HepG2 (cell line): ENCODE results near the gene C11orf91. TPM values are rescaled to one million over a fixed set of nuclear protein-coding genes. Genes with fewer than 3 reads are reported as not detected.

Experiments used
- ATAC-seq: fragments of 200-7000 bp; cut with Tn5 transposase; 3 replicates; pipeline ENCODE4 v1.9.1; 2020; ENCODE audit warnings: mild to moderate bottlenecking, moderate library complexity
- BruUV-seq: library from RNA; stranded (reverse); fragments of 400-500 nt; replicated peaks from 2 replicates; lab custom pipeline; 2021; lab: Mats Ljungman, UMichigan
- CTCF ChIA-PET: fragments of 300-600 bp; formaldehyde crosslinking; extraction: SDS; loops from one replicate; lab custom pipeline; 2021; ENCODE audit warnings: low total read pairs, inconsistent platforms, low intra/inter-chr PET ratio; lab: Yijun Ruan, JAX
- POLR2A ChIA-PET: fragments of 350-600 bp; sonication (Branson Sonifier 250); formaldehyde crosslinking; loops from one replicate; lab custom pipeline; 2020; ENCODE audit warnings: antibody characterized with exemption, inconsistent platforms; lab: Yijun Ruan, JAX
- DNase-seq: peaks from one replicate; pipeline ENCODE4 v3.0.0-alpha.2; 2015; ENCODE audit warnings: low spot score
- FAIRE-seq: peaks from 3 replicates; lab custom pipeline; 2011; peaks lifted over from hg19 to GRCh38; lab: Jason Lieb, UNC
- H2AFZ ChIP-seq: one replicate; pipeline ENCODE4 v1.6.1; 2011; ENCODE audit warnings: low read length, inconsistent platforms
- H3K27ac ChIP-seq: fragments of 300-600 bp; 3 replicates; pipeline ENCODE4 v1.8.0; 2011; ENCODE audit warnings: mixed run types, mild to moderate bottlenecking, mixed read lengths, low read length, inconsistent platforms; ENCODE audit not compliant: insufficient read depth; ENCODE audit errors: extremely low read length
- H3K27me3 ChIP-seq, 2 experiments: fragments of 200-600 bp in 1 of 2; 2 replicates in 1 of 2; 3 replicates in 1 of 2; pipeline versions ENCODE4 v1.6.0 to v1.8.0; 2011; ENCODE audit warnings: low read length in 2 of 2, mild to moderate bottlenecking in 2 of 2, moderate library complexity in 2 of 2, inconsistent platforms in 1 of 2; ENCODE audit not compliant: insufficient read depth in 2 of 2, control insufficient read depth in 1 of 2
- H3K36me3 ChIP-seq, 2 experiments: fragments of 200-600 bp in 1 of 2; replicated peaks in 1 of 2; 2 replicates in 1 of 2; 3 replicates in 1 of 2; pipeline versions ENCODE4 v1.5.1 to v1.8.0; 2011; ENCODE audit warnings: low read length in 2 of 2, inconsistent platforms in 1 of 2; ENCODE audit not compliant: insufficient read depth in 2 of 2, control insufficient read depth in 1 of 2
- H3K4me1 ChIP-seq: 2 replicates; pipeline ENCODE4 v1.5.1; 2012; ENCODE audit warnings: low read length, inconsistent platforms; ENCODE audit not compliant: insufficient read depth
- H3K4me2 ChIP-seq: 2 replicates; pipeline ENCODE4 v1.6.0; 2011; ENCODE audit warnings: low read depth, low read length, inconsistent platforms
- H3K4me3 ChIP-seq, 3 experiments: fragments of 200-600 bp in 1 of 3; sonication (generic), shearing (Covaris generic) in 1 of 3; replicated peaks in 1 of 3; 2 replicates each; pipeline ENCODE4 v1.5.1; 2011 to 2016; ENCODE audit warnings: low read length in 3 of 3, inconsistent platforms in 2 of 3, low read depth in 2 of 3, mild to moderate bottlenecking in 2 of 3, control low read depth in 1 of 3, mixed read lengths in 1 of 3; ENCODE audit not compliant: insufficient read depth in 1 of 3
- H3K79me2 ChIP-seq: one replicate; pipeline ENCODE4 v1.6.1; 2011; ENCODE audit warnings: low read length, inconsistent platforms; ENCODE audit not compliant: insufficient read depth
- H3K9ac ChIP-seq: 2 replicates; pipeline ENCODE4 v1.6.0; 2011; ENCODE audit warnings: mild to moderate bottlenecking, low read depth, low read length, inconsistent platforms; ENCODE audit not compliant: insufficient read depth
- H3K9me3 ChIP-seq: 2 replicates; pipeline ENCODE4 v1.5.1; 2012; ENCODE audit warnings: mild to moderate bottlenecking, low read length
- H4K20me1 ChIP-seq: 2 replicates; pipeline ENCODE4 v1.6.0; 2011; ENCODE audit warnings: inconsistent platforms, mild to moderate bottlenecking, low read length, moderate library complexity; ENCODE audit not compliant: insufficient read depth
- ATF1 ChIP-seq: IDR thresholded peaks from 2 replicates; pipeline ENCODE4 v1.6.1; 2016; ENCODE audit warnings: mild to moderate bottlenecking, control low read depth
- ATF7-NPFF ChIP-seq: sonication (generic); formaldehyde crosslinking; IDR thresholded peaks from 2 replicates; pipeline ENCODE4 v1.8.1; 2023; ENCODE audit warnings: mild to moderate bottlenecking, low read depth, missing genetic modification reagents, moderate library complexity
- GZF1 ChIP-seq: sonication (generic); formaldehyde crosslinking; IDR thresholded peaks from 2 replicates; pipeline ENCODE4 v1.5.1; 2020; ENCODE audit warnings: mild to moderate bottlenecking, missing genetic modification reagents
- NR2C2 ChIP-seq: sonication (generic); formaldehyde crosslinking; IDR thresholded peaks from 2 replicates; pipeline ENCODE4 v1.4.0; 2020; ENCODE audit warnings: missing genetic modification reagents, mild to moderate bottlenecking, moderate library complexity, borderline replicate concordance
- ZNF205 ChIP-seq: IDR thresholded peaks from 2 replicates; pipeline ENCODE4 v1.6.1; 2018; ENCODE audit warnings: missing biosample characterization, missing genetic modification reagents
- ZNF883 ChIP-seq: sonication (generic); formaldehyde crosslinking; IDR thresholded peaks from 2 replicates; pipeline ENCODE4 v1.5.1; 2020; ENCODE audit warnings: mild to moderate bottlenecking, missing genetic modification reagents; ENCODE audit errors: not compliant biosample characterization
- WGBS: methylation state at CpG from one replicate; pipeline ENCODE4 v1.1.6; 2017; ENCODE audit warnings: low lambda C conversion rate; 5-methylcytosine and 5-hydroxymethylcytosine counted together
- in situ Hi-C: cut with HindIII; loops from 2 replicates; pipeline ENCODE4 v1.10.0; 2017; ENCODE audit warnings: low pct_unique_long_range_greater_than_20kb; ENCODE audit not compliant: extremely low pct_ligation_motif_present
- intact Hi-C: fragments of 100-400 bp; cut with micrococcal nuclease; formaldehyde crosslinking; loops from one replicate; pipeline ENCODE4 v1.10.0; 2022; ENCODE audit not compliant: unreplicated experiment
- polyA plus RNA-seq, 8 experiments: library from polyadenylated mRNA; depleted of rRNA in 3 of 8; stranded (reverse) in 7 of 8; unstranded in 1 of 8; fragments of >200 nt; fragmentation: Illumina TruSeq in 4 of 8; extraction: Trizol in 4 of 8; gene quantifications; 2 replicates each; pipeline versions ENCODE4 v1.2.1 to v1.2.3, GENCODE V29; 2011 to 2016; ENCODE audit warnings: low read depth in 4 of 8, missing spikeins in 1 of 8, mixed read lengths in 1 of 8; ENCODE audit not compliant: insufficient read depth in 1 of 8
- total RNA-seq, 5 experiments: library from RNA; depleted of rRNA; stranded (reverse); fragments of >200 nt; fragmentation: Illumina TruSeq; extraction: Trizol; gene quantifications; 2 replicates each; pipeline ENCODE4 v1.2.3, GENCODE V29; 2016; ENCODE audit warnings: low read depth in 1 of 5
- TF ChIP-seq, protein P1 (sequence below): sonication (generic); formaldehyde crosslinking; IDR thresholded peaks from 2 replicates; pipeline ENCODE4 v1.4.0; 2020; ENCODE audit warnings: missing genetic modification reagents
- TF ChIP-seq, protein P2 (sequence below): sonication (generic); formaldehyde crosslinking; IDR thresholded peaks from 2 replicates; pipeline ENCODE4 v1.4.0; 2020; ENCODE audit warnings: low read depth, missing genetic modification reagents
- TF ChIP-seq, protein P3 (sequence below): sonication (generic); formaldehyde crosslinking; IDR thresholded peaks from 2 replicates; pipeline ENCODE4 v1.4.0; 2020; ENCODE audit warnings: missing genetic modification reagents
- TF ChIP-seq, protein P4 (sequence below): sonication (generic); formaldehyde crosslinking; IDR thresholded peaks from 2 replicates; pipeline ENCODE4 v1.5.1; 2020; ENCODE audit warnings: mild to moderate bottlenecking, missing genetic modification reagents, borderline replicate concordance

C11orf91 gene
- total and polyA plus RNA-seq, 2 of the 13 experiments (the other 11 are each of a cell fraction or from before 2014, with no cell fraction given) = 0.35 TPM; not detected in 1

DNA sequence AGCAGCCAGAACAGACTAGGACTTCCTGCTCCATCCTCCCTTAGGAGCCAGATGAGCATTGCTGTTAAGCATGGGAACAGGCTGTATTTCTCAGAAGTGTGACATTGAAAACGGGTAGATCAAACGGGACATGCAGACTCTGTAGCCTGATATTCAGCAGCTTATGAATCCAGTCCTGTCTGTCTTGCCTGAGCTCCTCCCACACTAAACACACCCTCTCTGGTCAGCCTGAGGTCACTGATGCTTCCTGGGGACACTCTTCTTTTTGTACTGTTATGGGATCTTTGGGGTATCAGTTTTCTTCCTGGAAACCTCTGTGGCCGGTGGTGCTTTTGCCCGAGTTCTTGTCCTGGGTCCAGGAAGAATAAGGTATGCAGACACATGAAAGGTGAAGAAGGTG, 35.8 kb downstream of the C11orf91 start:
- Histone ChIP-seq H3K4me2 (no peak overlapping the region), H3K9ac (no peak overlapping the region), H2AFZ (no peak overlapping the region), H4K20me1 (no peaks in the 10 kb centered on the region), H3K36me3 (no peaks in the 10 kb centered on the region), H3K4me3 (no peak overlapping the region), H3K9me3 (no peaks in the 10 kb centered on the region), H3K27ac (no peak overlapping the region), H3K4me1 (no peaks in the 10 kb centered on the region), H3K27me3 (peaks cover 0 to 8% of the 10 kb centered on the region in 2 experiments; a peak in 3 of 5 replicates), H3K79me2 (no peaks in the 10 kb centered on the region)
- DNase-seq = no peak
- CTCF ChIA-PET = no interaction called here
- 0% methylated on average over 3 of the region's 4 CpGs for WGBS
- in situ Hi-C loops (no loop called here), intact Hi-C loops (no loop called here)
- FAIRE-seq = no peak
- TF ChIP-seq NR2C2 (CRISPR knock-in tag) (no peak), ZNF205 (CRISPR knock-in tag) (no peak), ATF7-NPFF (CRISPR knock-in tag) (no peak), ATF1 (CRISPR knock-in tag) (no peak), GZF1 (no peak), ZNF883 (no peak)
- TF ChIP-seq, protein P1, sequence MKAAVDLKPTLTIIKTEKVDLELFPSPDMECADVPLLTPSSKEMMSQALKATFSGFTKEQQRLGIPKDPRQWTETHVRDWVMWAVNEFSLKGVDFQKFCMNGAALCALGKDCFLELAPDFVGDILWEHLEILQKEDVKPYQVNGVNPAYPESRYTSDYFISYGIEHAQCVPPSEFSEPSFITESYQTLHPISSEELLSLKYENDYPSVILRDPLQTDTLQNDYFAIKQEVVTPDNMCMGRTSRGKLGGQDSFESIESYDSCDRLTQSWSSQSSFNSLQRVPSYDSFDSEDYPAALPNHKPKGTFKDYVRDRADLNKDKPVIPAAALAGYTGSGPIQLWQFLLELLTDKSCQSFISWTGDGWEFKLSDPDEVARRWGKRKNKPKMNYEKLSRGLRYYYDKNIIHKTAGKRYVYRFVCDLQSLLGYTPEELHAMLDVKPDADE (CRISPR knock-in tag) = no peak
- TF ChIP-seq, protein P2, sequence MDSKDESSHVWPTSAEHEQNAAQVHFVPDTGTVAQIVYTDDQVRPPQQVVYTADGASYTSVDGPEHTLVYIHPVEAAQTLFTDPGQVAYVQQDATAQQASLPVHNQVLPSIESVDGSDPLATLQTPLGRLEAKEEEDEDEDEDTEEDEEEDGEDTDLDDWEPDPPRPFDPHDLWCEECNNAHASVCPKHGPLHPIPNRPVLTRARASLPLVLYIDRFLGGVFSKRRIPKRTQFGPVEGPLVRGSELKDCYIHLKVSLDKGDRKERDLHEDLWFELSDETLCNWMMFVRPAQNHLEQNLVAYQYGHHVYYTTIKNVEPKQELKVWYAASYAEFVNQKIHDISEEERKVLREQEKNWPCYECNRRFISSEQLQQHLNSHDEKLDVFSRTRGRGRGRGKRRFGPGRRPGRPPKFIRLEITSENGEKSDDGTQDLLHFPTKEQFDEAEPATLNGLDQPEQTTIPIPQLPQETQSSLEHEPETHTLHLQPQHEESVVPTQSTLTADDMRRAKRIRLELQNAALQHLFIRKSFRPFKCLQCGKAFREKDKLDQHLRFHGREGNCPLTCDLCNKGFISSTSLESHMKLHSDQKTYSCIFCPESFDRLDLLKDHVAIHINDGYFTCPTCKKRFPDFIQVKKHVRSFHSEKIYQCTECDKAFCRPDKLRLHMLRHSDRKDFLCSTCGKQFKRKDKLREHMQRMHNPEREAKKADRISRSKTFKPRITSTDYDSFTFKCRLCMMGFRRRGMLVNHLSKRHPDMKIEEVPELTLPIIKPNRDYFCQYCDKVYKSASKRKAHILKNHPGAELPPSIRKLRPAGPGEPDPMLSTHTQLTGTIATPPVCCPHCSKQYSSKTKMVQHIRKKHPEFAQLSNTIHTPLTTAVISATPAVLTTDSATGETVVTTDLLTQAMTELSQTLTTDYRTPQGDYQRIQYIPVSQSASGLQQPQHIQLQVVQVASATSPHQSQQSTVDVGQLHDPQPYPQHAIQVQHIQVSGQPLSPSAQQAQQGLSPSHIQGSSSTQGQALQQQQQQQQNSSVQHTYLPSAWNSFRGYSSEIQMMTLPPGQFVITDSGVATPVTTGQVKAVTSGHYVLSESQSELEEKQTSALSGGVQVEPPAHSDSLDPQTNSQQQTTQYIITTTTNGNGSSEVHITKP (CRISPR knock-in tag) = no peak
- TF ChIP-seq, protein P3, sequence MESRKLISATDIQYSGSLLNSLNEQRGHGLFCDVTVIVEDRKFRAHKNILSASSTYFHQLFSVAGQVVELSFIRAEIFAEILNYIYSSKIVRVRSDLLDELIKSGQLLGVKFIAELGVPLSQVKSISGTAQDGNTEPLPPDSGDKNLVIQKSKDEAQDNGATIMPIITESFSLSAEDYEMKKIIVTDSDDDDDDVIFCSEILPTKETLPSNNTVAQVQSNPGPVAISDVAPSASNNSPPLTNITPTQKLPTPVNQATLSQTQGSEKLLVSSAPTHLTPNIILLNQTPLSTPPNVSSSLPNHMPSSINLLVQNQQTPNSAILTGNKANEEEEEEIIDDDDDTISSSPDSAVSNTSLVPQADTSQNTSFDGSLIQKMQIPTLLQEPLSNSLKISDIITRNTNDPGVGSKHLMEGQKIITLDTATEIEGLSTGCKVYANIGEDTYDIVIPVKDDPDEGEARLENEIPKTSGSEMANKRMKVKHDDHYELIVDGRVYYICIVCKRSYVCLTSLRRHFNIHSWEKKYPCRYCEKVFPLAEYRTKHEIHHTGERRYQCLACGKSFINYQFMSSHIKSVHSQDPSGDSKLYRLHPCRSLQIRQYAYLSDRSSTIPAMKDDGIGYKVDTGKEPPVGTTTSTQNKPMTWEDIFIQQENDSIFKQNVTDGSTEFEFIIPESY (CRISPR knock-in tag) = no peak
- TF ChIP-seq, protein P4, sequence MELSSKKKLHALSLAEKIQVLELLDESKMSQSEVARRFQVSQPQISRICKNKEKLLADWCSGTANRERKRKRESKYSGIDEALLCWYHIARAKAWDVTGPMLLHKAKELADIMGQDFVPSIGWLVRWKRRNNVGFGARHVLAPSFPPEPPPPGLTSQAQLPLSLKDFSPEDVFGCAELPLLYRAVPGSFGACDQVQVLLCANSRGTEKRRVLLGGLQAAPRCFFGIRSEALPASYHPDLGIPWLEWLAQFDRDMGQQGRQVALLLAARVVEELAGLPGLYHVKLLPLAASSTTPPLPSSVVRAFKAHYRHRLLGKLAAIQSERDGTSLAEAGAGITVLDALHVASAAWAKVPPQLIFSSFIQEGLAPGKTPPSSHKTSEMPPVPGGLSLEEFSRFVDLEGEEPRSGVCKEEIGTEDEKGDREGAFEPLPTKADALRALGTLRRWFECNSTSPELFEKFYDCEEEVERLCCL = no peak
- POLR2A ChIA-PET = no interaction called here
- ATAC-seq = no peak
- BruUV-seq = no TSS peak
